ENCODE results near the gene CRYGC.

The CRYGC gene

GRCh38 chr2:208097313-208097712, 32.3 kb downstream of the CRYGC start:
- H3K4me3 ChIP-seq (ENCODE audit: low read depth, low read length) = no peak overlapping the region

GRCh38 chr2:208096080-208096479, 33.5 kb downstream of the CRYGC start:
- no peak overlapping the region for H3K4me3 ChIP-seq (ENCODE audit: low read depth, low read length)

GRCh38 chr2:208093128-208093527, 36.5 kb downstream of the CRYGC start:
- H3K4me3 ChIP-seq (ENCODE audit: low read depth, low read length) = no peak overlapping the region

- no peak overlapping the region for H3K4me3 ChIP-seq (ENCODE audit: low read depth, low read length)
Observed at GRCh38 chr2:208092093-208092832, 37.4 kb downstream of the CRYGC start.

GRCh38 chr2:208090420-208090819, 39.2 kb downstream of the CRYGC start:
- H3K4me3 ChIP-seq (ENCODE audit: low read depth, low read length) = no peak overlapping the region

GRCh38 chr2:208086029-208086428, 43.6 kb downstream of the CRYGC start:
- no peak overlapping the region for H3K4me3 ChIP-seq (ENCODE audit: low read depth, low read length)

- H3K4me3 ChIP-seq (ENCODE audit: low read depth, low read length) = no peak overlapping the region
Observed at GRCh38 chr2:208083807-208084206, 45.8 kb downstream of the CRYGC start.
